ENCODE measurements around the gene PDE4D.

The PDE4D gene

GRCh38 chr5:59246882-59247281, 646.6 kb downstream of the PDE4D start:
- DNase-seq (ENCODE audit: insufficient read length) (no peak), FAIRE-seq (no peak)
- TF ChIP-seq TAF1 (IDR thresholded peaks at IDR 0.05; ENCODE audit: borderline replicate concordance, low read depth, low read length) (no peak), POLR2AphosphoS5 (IDR thresholded peaks at IDR 0.05; ENCODE audit: low read depth, low read length) (no peak), POLR2A (IDR thresholded peaks at IDR 0.05; ENCODE audit: low read depth, low read length) (no peak)

DNA sequence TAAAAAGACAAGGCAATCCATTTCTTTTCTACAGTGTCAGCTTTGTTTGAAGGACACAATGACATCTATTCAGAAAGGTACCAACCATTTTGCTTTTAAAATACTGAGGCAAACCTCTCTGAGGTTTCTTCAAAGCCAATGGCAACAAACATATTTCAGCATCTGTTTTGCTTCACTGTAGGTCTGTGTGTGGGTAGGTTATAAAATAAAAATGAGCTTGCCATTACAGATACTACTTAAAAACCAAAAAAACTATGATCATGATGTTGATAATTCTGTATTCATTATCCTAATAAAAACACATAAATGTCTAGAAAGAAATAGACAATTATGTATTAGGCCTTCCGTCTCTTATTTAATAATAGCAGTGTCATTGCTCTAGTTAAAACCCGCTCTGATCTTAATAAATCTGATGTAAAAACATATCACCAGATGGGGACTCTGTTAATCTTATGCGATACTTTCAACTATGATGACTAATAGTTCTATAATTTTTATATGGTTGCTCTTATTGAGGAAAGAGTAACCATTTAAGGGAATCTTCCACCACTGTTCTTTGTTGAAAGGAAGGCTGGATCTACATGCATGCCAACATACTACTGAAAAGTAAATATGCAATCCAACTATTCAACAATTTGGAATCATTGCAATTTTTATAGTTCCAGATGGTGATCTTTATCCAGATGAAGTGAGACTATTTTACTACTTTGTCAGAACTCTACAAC, 647.2 kb downstream of the PDE4D start:
- TF ChIP-seq POLR2AphosphoS5 (IDR thresholded peaks at IDR 0.05; ENCODE audit: low read depth, low read length) (no peak), POLR2A (IDR thresholded peaks at IDR 0.05; ENCODE audit: low read depth, low read length) (no peak), TAF1 (IDR thresholded peaks at IDR 0.05; ENCODE audit: borderline replicate concordance, low read depth, low read length) (no peak)
- FAIRE-seq (no peak), DNase-seq (ENCODE audit: insufficient read length) (no peak)

- no peak for DNase-seq (ENCODE audit: insufficient read length)
- TF ChIP-seq POLR2A (IDR thresholded peaks at IDR 0.05; ENCODE audit: low read depth, low read length) (no peak), POLR2AphosphoS5 (IDR thresholded peaks at IDR 0.05; ENCODE audit: low read depth, low read length) (no peak), TAF1 (IDR thresholded peaks at IDR 0.05; ENCODE audit: borderline replicate concordance, low read depth, low read length) (no peak)
- no peak for FAIRE-seq
Observed at GRCh38 chr5:59245198-59245597, 648.3 kb downstream of the PDE4D start.

- DNase-seq (ENCODE audit: insufficient read length) (no peak), FAIRE-seq (no peak)
- no peak for TF ChIP-seq POLR2A (IDR thresholded peaks at IDR 0.05; ENCODE audit: low read depth, low read length)
- TF ChIP-seq TAF1 (IDR thresholded peaks at IDR 0.05; ENCODE audit: borderline replicate concordance, low read depth, low read length): no peak
- TF ChIP-seq POLR2AphosphoS5 (IDR thresholded peaks at IDR 0.05; ENCODE audit: low read depth, low read length): no peak
Observed at GRCh38 chr5:59241552-59241951, 652.0 kb downstream of the PDE4D start.

DNA sequence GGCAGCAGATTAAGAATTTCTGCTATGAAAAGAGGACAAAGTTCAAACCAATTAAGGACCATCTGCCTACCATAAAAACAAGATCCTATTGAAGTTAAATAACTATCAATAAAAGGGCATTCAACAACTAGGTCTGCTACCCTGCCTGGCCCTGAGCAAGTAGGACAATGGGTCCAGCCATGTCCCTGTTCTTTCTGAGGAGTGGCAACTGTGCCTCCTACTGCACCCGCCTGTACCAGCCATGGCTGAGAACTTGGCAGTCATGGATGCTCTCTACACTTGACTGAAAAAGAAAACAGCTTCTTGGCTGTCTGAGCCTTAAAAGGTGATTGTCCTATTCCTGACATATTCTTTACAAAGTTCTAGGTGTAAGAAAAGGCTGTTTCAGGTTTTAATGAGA, 652.4 kb downstream of the PDE4D start:
- FAIRE-seq (no peak), DNase-seq (ENCODE audit: insufficient read length) (no peak)
- TF ChIP-seq POLR2A (IDR thresholded peaks at IDR 0.05; ENCODE audit: low read depth, low read length): no peak
- no peak for TF ChIP-seq TAF1 (IDR thresholded peaks at IDR 0.05; ENCODE audit: borderline replicate concordance, low read depth, low read length)
- TF ChIP-seq POLR2AphosphoS5 (IDR thresholded peaks at IDR 0.05; ENCODE audit: low read depth, low read length): no peak

GRCh38 chr5:59238126-59238902, 655.2 kb downstream of the PDE4D start:
- DNase-seq (ENCODE audit: insufficient read length): no peak
- TF ChIP-seq POLR2A (IDR thresholded peaks at IDR 0.05; ENCODE audit: low read depth, low read length) (no peak), POLR2AphosphoS5 (IDR thresholded peaks at IDR 0.05; ENCODE audit: low read depth, low read length) (no peak), TAF1 (IDR thresholded peaks at IDR 0.05; ENCODE audit: borderline replicate concordance, low read depth, low read length) (no peak)
- FAIRE-seq: no peak

DNA sequence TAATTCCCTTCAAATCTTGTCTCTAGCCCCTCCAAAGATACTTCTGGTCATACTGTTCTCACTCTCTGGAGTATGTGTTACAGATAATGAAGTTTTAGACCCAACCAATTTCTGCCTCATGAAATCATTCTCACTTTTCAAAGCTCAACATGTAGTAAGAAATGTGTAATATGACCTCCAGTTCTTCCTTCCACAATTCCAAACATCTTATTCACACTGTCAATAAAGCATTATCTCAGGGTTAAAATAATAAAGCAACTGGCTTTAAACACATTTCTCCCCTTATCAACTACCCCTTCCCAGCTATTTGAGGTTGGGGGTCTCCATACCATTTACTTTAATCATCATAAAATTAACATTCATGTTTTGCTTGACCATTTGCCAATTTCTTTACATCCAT, 656.5 kb downstream of the PDE4D start:
- no peak for TF ChIP-seq POLR2A (IDR thresholded peaks at IDR 0.05; ENCODE audit: low read depth, low read length)
- TF ChIP-seq POLR2AphosphoS5 (IDR thresholded peaks at IDR 0.05; ENCODE audit: low read depth, low read length): no peak
- TF ChIP-seq TAF1 (IDR thresholded peaks at IDR 0.05; ENCODE audit: borderline replicate concordance, low read depth, low read length): no peak
- no peak for FAIRE-seq

DNA sequence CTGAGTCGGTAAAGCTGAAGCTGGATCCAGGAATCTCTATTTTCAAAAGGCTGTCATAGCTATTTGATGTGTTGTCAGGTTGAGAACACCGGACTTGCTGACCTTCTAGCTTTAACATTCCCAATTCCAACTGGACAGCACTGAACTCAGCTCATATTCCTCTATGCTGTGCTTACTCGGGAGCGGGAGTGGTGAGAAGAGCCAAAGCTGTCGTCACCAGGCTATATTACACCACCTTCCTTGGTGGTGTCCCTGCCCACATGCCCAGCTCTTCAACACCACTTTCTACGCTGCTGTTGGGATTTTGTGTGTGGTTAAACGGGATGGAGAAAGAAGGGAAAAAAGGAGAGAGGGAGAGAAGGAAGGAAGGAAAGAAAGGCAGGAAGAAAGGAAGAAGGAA, 657.1 kb downstream of the PDE4D start:
- FAIRE-seq: no peak
- DNase-seq (ENCODE audit: insufficient read length): no peak
- TF ChIP-seq POLR2A (IDR thresholded peaks at IDR 0.05; ENCODE audit: low read depth, low read length) (no peak), TAF1 (IDR thresholded peaks at IDR 0.05; ENCODE audit: borderline replicate concordance, low read depth, low read length) (no peak), POLR2AphosphoS5 (IDR thresholded peaks at IDR 0.05; ENCODE audit: low read depth, low read length) (no peak)

More for the DNA sequence above, 656.5 kb downstream of the PDE4D start:
- no peak for DNase-seq (ENCODE audit: insufficient read length)

DNA sequence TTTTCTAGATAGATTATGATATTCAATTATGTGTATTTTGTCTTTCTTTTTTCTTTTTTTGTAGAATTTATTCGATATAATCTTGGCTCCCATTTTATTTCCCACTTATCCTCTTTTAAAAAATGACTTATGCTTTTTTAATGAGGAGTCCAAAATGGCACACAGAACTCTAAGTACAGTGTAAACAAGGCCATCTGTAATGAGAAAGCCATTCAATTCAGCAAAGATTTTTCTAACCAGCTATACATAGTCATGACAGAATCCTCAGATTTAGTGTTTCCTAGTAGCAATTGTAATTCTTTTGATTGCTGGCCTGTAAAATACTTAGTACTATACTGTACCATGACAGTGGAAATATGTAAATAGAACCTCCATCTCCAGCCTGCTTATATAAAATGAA, 659.3 kb downstream of the PDE4D start:
- no peak for FAIRE-seq
- TF ChIP-seq POLR2A (IDR thresholded peaks at IDR 0.05; ENCODE audit: low read depth, low read length) (no peak), TAF1 (IDR thresholded peaks at IDR 0.05; ENCODE audit: borderline replicate concordance, low read depth, low read length) (no peak), POLR2AphosphoS5 (IDR thresholded peaks at IDR 0.05; ENCODE audit: low read depth, low read length) (no peak)
- DNase-seq (ENCODE audit: insufficient read length): no peak

- TF ChIP-seq POLR2AphosphoS5 (IDR thresholded peaks at IDR 0.05; ENCODE audit: low read depth, low read length): no peak
- no peak for TF ChIP-seq TAF1 (IDR thresholded peaks at IDR 0.05; ENCODE audit: borderline replicate concordance, low read depth, low read length)
- TF ChIP-seq POLR2A (IDR thresholded peaks at IDR 0.05; ENCODE audit: low read depth, low read length): no peak
- DNase-seq (ENCODE audit: insufficient read length): no peak
- FAIRE-seq: no peak
Observed at GRCh38 chr5:59231221-59231931, 662.1 kb downstream of the PDE4D start.

DNA sequence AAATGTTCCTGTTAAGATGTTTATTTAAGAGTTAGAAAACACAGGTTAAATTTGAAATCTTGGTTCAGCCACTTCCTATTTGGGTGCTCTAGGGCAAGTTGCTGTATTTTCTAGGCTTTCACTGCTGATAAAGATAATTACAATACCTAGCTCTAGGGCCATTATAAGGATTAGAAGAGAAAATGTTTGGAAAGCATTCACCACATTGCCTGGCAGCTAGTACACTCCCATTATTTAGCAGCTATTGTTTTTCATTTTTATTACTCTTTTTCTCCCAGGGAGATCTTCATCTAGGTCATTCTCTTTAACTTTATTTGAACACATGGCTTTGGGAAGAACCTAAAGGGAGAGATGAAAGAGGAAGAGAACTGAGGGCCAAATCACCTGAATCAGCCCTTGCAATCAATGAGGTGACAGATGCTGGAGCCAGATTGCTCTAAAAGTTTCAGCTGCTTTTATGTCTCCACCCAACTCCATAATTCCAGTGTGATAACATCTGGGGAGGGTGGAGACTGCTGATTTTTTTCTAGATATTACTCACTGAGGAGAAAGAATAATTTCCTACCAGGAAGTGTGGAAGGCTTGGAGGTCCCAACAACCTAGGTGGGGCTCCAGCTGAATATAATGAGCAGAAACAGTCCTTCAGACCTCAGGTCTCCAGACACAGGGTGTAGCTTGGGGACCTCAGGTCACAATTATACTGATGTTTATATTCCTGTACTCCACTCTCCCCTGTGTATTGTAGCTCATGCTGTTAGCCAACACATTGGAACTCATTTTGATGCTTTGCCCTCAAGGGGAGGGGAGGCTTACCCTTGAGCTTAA, 670.6 kb downstream of the PDE4D start:
- DNase-seq (ENCODE audit: insufficient read length) (no peak), FAIRE-seq (no peak)
- TF ChIP-seq POLR2AphosphoS5 (IDR thresholded peaks at IDR 0.05; ENCODE audit: low read depth, low read length) (no peak), POLR2A (IDR thresholded peaks at IDR 0.05; ENCODE audit: low read depth, low read length) (no peak), TAF1 (IDR thresholded peaks at IDR 0.05; ENCODE audit: borderline replicate concordance, low read depth, low read length) (no peak)
